RKO (cell line): ENCODE results near the gene UVRAG.
"Not testable (repeated sequence)": the region's sequence is repeated elsewhere in the genome, so short reads cannot be mapped to it uniquely, and the experiment has no call there.

ENCODE experiments used
- DNase-seq: peaks from one replicate; pipeline ENCODE4 v3.0.0-alpha.2; 2016; ENCODE audit warnings: low spot score

Gene UVRAG

DNA sequence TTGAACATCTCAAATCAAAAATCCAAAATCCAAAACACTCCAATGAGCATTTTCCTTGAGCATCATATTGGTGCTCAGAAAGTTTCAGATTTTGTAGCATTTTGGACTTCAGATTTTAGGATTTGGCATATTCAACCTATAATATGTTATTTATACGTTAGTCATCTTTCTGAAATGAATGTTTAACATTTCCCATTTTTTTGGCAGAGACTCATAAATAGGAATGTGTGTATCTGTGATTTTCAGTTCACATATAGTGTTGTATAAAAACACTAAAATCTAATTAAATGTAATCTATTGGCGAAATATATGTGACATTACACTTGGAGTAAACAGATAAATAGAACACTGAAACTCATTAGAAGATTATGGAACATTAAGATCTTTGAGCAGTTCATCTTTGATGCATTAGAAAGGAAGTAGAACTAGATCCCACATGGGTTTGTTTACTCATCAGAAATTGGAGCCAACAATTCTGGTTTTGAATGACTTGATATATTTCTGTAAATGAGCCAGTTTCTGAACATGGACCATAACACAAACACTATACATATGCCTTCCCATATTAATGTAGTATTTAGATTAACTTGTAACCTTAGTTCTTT lies 153.1 kb downstream of the UVRAG start:
- DNase-seq = no peak

DNA sequence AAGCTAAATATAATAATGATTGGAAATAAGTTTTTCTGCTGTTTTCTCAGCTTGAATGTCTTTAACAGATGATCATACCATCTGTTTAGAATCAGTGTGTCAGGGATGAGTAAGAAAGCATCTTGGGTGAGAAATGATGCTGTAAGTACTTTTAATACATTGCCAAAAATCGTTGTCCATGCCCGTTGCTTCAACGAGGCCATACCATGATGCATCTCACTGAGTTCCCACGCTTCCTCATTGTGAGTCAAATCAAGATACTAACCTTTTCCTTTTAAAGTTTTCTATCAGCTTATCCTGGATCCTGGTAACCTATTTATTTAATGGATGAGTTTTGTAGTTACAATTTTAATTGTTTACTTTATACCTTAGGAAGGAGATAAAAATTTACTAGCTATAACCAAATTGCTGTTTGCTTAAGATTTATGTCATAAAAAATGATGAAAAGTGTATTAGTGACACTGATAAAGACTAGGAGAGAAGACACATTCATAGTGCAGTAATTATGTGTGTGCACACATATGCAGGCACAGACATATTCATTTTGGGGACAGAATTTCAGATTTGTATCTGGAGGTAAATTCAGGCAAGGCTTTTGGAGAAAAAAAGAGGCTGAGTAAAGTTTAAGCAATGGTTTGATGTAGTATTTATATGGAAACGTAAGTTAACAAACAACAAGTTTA lies 154.8 kb downstream of the UVRAG start:
- peak; percentile 55 for DNase-seq

DNA sequence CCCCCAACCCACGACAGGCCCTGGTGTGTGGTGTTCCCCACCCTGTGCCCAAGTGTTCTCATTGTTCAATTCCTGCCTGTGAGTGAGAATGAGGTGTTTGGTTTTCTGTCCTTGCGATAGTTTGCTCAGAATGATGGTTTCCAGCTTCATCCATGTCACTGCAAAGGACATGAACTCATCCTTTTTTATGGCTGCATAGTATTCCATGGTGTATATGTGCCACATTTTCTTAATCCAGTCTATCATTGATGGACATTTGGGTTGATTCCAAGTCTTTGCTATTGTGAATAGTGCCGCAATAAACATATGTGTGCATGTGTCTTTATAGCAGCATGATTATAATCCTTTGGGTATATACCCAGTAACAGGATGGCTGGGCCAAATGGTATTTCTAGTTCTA lies 158.7 kb downstream of the UVRAG start:
- not testable (repeated sequence) for DNase-seq

DNA sequence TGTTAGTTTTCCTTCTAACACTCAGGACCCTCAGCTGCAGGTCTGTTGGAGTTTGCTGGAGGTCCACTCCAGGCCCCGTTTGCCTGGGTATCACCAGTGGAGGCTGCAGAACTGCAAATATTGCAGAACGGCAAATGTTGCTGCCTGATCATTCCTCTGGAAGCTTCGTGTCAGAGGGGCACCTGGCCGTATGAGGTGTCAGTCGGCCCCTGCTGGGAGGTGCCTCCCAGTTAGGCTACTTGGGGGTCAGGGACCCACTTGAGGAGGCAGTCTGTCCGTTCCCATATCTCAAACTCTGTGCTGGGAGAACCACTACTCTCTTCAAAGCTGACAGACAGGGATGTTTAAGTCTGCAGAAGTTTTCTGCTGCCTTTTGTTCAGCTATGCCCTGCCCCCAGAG lies 164.1 kb downstream of the UVRAG start:
- DNase-seq = not testable (repeated sequence)

DNA sequence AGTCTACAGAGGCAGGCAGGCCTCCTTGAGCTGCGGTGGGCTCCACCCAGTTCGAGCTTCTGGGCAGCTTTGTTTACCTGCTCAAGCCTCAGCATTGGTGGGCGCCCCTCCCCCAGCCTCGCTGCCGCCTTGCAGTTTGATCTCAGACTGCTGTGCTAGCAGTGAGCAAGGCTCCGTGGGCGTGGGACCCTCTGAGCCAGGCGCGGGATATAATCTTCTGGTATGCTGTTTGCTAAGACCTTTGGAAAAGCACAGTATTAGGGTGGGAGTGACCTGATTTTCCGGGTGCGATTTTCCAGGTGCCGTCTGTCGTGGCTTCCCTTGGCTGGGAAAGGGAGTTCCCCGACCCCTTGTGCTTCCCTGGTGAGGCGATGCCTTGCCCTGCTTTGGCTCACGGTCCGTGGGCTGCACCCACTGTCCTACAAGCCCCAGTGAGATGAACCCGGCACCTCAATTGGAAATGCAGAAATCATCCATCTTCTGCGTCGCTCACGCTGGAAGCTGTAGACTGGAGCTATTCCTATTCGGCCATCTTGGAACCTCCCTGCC lies 164.5 kb downstream of the UVRAG start:
- DNase-seq = not testable (repeated sequence)

DNA sequence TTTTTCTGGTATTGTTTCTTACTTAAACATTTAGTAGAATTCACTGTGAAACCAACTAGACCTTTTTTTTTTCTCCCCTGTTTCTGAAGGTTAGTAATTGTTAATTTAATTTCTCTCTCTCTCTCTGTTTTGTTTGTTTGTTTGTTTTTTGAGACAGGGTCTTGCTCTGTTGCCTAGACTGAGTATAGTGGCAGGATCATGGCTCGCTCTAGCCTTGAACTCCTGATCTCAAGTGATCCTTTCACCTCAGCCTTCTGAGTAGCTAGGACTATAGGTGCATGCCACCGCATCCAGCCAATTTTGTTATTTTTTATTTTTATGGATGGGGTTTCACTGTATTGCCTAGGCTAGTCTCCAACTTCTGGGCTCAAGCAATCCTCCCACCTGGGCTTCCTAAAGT lies 165.0 kb downstream of the UVRAG start:
- no peak for DNase-seq

DNA sequence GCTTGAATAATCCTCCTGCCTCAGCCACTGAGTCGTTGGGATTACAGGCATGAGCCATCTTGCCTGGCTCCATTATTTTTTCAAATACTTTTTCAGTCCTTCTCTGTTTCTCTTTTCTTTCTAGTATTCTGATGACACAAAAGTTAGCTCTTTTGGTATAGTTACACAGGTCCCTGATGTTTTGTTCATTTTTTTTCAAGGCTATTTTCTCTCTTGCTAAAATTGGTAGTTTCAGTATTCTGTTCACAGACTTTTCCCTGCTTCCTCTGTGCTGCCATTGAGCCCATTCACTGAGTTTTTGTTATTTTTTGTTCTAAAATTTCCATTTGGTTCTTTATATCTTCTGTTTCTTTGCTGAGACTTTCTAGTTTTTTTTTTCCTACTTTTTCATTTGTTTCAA lies 166.5 kb downstream of the UVRAG start:
- DNase-seq = no peak

DNA sequence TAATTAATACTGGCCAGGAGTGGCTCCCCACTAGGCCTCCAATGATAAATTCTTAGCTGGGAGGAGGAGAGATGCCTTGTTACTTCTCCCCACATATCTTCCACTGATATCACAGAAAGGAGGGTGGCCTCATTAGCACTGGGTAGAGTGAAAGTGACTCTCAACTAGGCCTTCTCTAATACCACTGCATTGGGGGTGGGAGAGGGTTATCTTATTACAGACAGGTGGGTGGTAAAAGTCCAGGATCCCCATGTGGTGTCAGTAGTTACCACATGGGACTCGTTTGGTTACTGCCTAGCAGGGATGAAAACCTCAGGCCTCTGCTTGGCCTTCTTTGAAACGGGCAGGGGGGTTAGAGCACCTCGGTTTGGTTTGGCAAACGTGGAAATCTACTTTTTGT lies 167.3 kb downstream of the UVRAG start:
- no peak for DNase-seq

DNA sequence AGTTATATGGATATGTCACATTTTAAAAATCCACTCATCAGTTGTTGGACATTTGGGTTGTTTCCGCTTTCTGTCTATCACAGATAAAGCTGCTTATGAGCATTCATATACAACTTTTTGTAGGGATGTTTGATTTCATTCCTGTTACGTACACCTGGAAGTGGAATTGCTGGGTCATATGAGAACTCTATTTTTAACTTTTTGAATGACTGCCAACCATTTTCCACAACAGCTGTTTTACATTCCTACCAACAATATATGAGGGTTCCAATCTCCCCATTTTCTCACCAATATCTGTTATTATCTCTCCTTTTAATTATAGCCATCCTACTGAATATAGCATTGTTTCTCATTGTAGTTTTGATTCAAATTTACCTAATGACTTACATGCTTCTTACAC lies 172.0 kb downstream of the UVRAG start:
- DNase-seq = no peak

DNA sequence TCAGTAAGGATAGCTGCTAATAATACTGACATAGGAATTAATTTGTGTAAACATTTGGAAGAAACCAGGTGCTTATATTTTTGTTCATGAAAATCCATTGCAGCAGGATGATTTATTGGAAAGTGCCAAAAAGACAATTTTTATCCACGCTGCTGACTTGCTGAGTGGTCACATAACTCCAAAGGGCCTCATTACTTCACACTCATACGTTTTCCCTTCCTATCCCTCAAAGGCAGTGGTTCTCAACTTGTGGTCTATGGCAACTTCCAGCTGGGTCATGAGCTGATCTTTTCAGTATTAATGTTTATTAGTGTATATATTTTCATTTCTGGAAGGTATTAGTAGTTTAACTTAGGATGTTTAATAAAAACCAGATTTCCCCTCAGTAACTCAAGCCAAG lies 178.1 kb downstream of the UVRAG start:
- DNase-seq = no peak

DNA sequence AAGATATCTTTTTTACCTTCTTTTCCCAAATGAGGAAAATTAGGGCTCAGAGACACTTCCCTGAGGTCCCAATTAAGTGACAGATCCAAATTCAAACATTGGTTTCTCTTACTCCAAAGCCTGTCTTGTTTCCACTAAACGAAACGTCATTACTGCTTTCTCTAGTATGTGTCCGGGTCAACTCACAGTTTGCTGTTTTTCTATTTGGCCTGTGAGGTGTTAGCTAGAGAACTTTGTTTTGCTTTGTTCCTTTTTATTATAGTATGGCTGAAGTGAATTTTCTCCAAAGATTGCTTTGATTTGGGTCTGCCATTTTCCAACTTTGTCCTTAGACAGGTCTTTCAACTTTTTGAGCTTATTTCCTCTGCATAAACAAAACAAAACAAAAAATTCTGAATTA lies 179.6 kb downstream of the UVRAG start:
- no peak for DNase-seq

DNA sequence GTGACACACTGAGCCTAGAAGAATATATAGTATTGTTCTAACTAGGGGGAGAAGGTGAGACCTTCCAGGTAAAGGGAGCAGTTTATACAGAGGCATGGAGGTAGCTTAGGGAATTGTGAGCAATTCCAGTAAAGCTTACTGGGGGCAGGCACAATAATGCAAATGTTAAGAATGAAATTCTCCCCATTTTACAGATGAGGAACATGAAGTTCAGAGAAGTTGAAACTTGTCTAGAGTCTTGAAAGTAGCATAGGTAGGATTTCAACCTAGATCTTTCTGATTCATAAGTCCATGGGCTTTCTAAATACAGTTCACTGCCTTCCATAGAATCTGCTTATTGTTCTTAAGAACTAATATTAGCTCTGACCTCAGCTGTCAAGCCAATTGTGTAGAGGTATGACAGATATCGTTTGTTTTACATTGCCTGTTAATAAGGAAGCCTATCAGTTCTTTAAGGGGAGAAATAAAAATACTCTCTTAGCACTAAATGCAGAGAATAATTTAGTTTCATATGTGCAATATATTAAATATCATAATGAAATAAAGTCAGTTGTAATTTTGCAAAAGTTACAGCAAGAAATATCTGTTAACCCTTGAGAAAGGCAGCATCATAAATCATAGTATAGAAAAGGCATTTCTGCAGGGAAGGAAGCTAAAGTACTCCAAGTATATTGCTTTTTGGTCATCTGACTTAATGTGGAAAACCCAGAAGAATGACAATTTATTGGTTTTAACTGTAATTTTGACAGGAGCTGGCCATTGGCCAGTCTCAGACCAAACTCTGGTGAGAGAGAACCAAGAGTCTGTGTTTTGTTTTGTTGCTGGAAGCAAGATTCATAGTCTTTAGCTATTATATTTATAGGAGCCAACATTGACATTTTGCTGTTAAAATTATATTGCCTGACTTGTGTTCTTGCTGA lies 181.8 kb downstream of the UVRAG start:
- no peak for DNase-seq

DNA sequence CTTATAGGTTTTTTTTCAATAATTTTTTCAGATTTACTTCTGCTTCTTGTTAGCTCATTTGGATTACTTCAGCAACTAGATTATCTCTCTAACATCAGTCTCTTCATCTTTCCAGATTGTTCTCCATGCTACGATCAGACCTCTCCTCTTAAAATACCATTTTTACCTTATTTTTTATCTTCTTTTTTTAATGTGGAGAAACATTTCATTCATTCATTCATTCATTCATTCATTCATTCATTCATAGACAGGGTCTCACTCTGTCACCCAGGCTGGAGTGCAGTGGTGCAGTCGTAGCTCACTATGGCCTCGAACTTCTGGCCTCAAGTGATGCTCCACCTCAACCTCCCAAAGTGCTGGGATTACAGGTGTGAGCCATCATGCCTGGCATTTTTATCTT lies 189.4 kb downstream of the UVRAG start:
- DNase-seq = no peak

DNA sequence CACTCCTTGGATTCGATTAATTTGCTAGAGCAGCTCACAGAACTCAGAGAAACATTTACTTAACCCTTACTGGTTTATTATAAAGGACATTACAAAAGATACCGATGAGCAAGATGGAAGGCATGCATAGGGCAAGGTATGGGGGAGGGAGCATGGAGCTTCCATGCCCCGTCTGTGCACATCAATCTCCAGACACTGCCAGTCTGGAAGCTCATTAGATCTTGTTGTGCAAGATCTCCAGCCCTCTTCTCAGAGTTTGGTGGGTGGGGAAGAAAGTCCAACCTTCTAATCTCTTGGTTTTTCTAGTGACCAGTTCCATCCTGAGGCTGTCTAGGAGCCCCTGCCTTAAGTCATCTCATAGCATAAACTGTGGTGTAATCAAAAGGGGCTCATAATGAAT lies 190.7 kb downstream of the UVRAG start:
- no peak for DNase-seq

DNA sequence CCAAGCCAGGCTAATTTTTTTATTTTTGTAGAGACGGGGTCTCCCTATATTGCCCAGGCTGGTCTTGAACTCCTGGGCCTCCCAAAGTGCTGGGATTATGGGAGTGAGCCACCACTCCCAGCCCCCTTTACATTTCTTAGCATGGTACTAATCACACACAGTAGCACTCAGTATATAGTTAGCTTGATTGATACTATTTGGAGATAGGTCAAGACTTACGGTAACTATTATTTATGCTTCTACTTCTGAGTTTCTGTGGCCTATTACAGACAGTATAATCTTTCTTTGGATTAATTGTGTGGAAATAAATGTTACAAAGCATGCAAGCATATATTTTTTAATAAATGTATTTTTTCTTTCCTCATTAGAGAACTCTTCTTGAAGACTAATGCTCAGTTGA lies 192.2 kb downstream of the UVRAG start:
- DNase-seq = no peak

DNA sequence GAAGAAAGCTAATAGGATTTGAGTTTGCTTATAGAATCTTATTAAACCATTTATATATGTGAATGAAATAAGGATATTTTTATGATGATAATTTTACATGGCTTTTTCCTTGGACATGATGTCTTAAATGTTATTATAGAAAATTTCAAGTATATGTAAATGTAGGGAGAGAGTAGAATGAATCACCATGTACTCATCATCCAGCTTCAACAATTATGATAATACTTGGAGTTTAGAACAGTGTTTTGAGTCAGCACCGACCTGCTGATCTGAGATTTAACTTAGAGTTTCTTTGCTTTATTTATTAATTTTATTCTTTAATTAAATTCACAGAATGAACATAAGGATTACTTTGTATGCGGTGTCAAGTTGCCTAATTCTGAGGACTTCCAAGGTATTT lies 193.5 kb downstream of the UVRAG start:
- DNase-seq = peak; percentile 73

DNA sequence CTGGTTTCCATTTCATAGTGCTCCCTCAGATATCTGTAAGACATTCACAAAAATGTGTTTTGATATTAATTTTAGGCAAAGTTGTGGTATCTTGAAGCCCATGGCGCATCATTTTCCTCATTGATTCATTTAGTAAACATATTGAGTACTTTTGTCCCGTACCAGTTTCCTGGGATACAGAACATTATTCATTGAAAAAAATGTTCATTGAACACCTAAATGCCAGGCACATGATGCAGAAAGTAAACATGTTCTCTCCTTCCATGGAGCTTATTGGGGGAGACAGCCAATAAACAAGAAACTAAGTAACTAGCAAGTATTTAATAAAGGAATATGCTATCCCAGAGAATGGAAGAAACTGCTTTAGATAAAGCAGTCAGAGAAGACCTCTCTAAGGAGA lies 195.0 kb downstream of the UVRAG start:
- no peak for DNase-seq

DNA sequence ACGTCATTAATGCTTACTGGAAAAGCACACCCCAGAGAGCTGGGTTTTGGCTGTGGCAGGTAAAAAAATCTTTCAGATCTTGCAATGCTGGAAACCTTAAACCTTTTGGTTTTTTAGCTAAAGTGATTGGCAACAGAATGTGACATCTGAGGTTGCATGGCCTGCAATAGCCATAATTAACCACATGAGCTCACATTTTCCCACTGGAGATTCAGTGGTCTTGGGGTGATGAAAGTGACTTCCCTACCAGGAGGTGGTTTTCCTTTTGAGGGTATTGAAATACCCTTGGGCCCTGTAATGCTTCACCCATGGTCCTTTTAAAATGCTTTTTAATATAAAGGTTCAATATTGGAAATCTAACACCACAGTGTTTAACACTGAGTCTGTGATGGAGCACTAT lies 198.5 kb downstream of the UVRAG start:
- DNase-seq = no peak

DNA sequence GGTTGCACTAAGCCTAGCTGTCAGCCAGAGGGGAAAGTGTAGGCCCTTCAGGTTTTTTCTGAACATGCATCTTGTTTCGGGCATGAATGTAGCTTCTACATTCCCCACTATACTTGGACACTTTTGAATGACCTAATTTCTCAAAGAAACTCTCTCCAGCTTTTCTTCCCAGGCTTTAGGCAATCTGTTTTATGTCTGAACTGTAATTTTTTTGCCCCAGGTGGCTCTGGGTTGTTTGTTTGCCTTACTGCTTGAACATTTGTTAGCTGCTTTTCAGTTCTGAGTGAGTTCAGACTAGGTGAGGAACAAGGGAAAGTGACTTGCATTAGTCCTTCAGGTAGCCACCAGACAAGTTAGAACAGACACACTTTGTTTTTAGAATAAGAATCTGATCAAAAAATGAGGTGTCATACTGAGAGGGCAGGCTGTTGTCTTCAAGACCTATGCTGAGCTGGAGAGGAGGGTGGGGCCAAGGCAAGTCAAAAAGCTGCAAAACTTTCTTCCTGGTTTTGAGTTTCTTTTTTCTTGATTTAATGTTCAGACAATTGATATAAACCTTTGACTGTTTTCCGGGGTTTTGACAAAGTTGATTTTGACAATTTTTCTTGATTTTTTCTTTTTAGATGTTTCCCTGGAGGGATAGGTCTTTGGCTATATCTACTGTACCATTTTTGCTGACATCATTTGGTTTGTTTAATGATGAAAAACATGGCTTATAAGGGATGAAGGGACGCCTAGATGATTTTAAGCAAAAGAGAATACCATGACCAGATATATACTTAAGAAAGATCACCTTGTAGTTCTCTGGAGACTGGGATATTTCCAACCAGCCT lies 208.4 kb downstream of the UVRAG start:
- no peak for DNase-seq

DNA sequence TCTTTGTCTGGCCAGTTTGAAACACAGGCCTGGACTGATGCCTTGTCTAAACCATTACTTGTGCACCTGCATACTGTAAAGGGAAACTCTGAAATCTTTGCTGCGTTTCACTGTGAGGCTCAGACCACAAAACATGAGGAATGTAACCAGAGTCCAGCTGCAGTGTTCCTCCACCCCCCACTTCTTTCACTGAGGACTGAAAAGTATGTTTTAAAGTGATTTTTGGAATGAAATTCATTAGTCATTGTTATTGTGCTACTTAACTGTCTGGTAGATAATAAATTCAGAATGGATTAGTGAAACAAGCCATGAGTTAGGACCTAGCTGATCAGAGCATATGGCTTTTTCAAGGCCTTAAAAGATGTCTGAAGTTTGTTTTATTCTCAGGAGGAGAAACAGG lies 210.1 kb downstream of the UVRAG start:
- no peak for DNase-seq

DNA sequence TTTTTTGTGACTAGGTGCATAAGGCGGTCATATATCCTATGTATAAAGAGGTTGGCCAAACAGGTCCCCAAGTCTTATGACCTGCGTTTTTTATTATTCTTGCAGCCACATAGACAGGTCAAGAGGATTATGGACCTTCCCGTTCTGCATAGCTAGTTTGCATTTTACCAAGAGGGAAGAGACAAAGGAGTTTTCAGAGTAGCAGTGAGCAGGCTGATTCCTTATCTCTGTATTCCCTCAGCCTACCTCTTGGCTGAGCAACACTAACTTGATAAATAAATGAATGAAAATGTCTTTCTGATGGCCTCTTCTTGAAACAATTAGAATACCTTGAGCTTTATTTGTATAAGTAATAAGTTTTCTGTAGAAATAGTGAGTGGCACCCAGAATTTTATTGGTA lies 210.8 kb downstream of the UVRAG start:
- no peak for DNase-seq

DNA sequence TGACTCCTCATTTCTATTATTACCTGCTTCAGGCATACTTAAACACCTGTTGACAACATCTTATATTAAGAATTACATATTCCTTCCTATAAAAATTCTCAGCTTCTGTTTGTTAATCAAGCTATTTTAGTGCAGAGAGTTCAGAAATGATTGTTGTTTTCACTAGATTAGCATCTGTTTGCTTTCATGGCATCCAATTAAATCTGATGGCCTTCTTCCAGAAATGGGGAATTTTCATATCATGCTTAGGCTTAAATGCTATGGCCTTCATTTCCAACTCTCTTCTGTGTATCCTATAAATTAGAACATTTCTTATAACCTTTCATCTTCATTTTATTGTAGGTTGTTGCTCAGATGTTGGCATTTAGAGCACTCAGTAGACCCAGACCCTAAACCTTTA lies 211.3 kb downstream of the UVRAG start:
- DNase-seq = no peak
